Measurements from ENCODE around the gene ATG7.

Gene ATG7

DNA sequence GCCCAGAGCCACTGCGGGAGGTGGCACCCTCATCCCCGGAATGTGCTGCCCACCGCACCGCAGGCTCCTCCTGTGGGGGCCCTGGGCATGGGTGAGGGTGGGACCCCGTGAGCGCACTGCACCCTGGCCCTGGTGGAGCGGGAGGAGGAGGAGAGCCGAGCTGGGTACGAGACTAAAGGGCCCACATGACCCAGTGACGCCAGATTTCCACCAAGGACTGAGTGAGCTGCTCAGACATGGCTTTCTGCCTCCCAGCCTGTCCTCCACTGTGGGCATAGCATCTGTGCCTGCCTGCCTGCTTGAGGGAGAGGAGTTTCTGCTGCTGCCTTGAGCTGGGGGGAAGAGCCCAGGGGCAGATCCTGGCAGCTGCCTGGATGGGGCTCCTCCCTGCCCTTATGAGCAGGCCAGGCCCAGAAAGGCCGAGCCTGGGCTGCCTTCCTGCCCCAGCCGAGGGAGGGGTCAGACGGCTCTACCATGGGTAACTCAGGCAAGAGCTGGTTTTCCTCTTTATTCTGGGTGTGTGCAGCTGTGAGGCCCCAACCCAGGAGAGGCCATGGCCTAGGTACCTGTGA is 283.1 kb downstream of the ATG7 start:
- no peak for TF ChIP-seq ZFP30 (CRISPR knock-in tag; IDR thresholded peaks at IDR 0.05)
- no peak for TF ChIP-seq ZFP3 (CRISPR knock-in tag; IDR thresholded peaks at IDR 0.05)
- no peak for TF ChIP-seq ISL1 (CRISPR knock-in tag; IDR thresholded peaks at IDR 0.05)
- TF ChIP-seq SNAI2 (CRISPR knock-in tag; IDR thresholded peaks at IDR 0.05), result no peak
- no peak for TF ChIP-seq ARNTL (CRISPR knock-in tag; IDR thresholded peaks at IDR 0.05; ENCODE audit: borderline replicate concordance, low read depth)
- TF ChIP-seq RARB (CRISPR knock-in tag; IDR thresholded peaks at IDR 0.05), result no peak
- TF ChIP-seq, protein P1, sequence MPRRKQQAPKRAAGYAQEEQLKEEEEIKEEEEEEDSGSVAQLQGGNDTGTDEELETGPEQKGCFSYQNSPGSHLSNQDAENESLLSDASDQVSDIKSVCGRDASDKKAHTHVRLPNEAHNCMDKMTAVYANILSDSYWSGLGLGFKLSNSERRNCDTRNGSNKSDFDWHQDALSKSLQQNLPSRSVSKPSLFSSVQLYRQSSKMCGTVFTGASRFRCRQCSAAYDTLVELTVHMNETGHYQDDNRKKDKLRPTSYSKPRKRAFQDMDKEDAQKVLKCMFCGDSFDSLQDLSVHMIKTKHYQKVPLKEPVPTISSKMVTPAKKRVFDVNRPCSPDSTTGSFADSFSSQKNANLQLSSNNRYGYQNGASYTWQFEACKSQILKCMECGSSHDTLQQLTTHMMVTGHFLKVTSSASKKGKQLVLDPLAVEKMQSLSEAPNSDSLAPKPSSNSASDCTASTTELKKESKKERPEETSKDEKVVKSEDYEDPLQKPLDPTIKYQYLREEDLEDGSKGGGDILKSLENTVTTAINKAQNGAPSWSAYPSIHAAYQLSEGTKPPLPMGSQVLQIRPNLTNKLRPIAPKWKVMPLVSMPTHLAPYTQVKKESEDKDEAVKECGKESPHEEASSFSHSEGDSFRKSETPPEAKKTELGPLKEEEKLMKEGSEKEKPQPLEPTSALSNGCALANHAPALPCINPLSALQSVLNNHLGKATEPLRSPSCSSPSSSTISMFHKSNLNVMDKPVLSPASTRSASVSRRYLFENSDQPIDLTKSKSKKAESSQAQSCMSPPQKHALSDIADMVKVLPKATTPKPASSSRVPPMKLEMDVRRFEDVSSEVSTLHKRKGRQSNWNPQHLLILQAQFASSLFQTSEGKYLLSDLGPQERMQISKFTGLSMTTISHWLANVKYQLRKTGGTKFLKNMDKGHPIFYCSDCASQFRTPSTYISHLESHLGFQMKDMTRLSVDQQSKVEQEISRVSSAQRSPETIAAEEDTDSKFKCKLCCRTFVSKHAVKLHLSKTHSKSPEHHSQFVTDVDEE (CRISPR knock-in tag; IDR thresholded peaks at IDR 0.05), result no peak
- TF ChIP-seq TOX (CRISPR knock-in tag; IDR thresholded peaks at IDR 0.05; ENCODE audit: borderline replicate concordance), result no peak
- TF ChIP-seq, protein P2, sequence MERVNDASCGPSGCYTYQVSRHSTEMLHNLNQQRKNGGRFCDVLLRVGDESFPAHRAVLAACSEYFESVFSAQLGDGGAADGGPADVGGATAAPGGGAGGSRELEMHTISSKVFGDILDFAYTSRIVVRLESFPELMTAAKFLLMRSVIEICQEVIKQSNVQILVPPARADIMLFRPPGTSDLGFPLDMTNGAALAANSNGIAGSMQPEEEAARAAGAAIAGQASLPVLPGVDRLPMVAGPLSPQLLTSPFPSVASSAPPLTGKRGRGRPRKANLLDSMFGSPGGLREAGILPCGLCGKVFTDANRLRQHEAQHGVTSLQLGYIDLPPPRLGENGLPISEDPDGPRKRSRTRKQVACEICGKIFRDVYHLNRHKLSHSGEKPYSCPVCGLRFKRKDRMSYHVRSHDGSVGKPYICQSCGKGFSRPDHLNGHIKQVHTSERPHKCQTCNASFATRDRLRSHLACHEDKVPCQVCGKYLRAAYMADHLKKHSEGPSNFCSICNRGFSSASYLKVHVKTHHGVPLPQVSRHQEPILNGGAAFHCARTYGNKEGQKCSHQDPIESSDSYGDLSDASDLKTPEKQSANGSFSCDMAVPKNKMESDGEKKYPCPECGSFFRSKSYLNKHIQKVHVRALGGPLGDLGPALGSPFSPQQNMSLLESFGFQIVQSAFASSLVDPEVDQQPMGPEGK (CRISPR knock-in tag; IDR thresholded peaks at IDR 0.05; ENCODE audit: borderline replicate concordance), result no peak
- TF ChIP-seq CSDC2 (CRISPR knock-in tag; IDR thresholded peaks at IDR 0.05), result no peak
- no peak for TF ChIP-seq PPARA (CRISPR knock-in tag; IDR thresholded peaks at IDR 0.05; ENCODE audit: borderline replicate concordance)
- no peak for TF ChIP-seq BACH2 (CRISPR knock-in tag; IDR thresholded peaks at IDR 0.05; ENCODE audit: borderline replicate concordance)
- TF ChIP-seq ZNF70 (CRISPR knock-in tag; IDR thresholded peaks at IDR 0.05), result no peak
- TF ChIP-seq ZC3H10 (CRISPR knock-in tag; IDR thresholded peaks at IDR 0.05), result no peak
- TF ChIP-seq, protein P3, sequence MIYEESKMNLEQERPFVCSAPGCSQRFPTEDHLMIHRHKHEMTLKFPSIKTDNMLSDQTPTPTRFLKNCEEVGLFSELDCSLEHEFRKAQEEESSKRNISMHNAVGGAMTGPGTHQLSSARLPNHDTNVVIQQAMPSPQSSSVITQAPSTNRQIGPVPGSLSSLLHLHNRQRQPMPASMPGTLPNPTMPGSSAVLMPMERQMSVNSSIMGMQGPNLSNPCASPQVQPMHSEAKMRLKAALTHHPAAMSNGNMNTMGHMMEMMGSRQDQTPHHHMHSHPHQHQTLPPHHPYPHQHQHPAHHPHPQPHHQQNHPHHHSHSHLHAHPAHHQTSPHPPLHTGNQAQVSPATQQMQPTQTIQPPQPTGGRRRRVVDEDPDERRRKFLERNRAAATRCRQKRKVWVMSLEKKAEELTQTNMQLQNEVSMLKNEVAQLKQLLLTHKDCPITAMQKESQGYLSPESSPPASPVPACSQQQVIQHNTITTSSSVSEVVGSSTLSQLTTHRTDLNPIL (CRISPR knock-in tag; IDR thresholded peaks at IDR 0.05; ENCODE audit: low read depth), result no peak
- no peak for TF ChIP-seq ZNF565 (CRISPR knock-in tag; conservative IDR thresholded peaks at IDR 0.05; ENCODE audit: low read depth)
- TF ChIP-seq TCF4 (CRISPR knock-in tag; IDR thresholded peaks at IDR 0.05; ENCODE audit: borderline replicate concordance), result no peak
- TF ChIP-seq ZNF8 (CRISPR knock-in tag; IDR thresholded peaks at IDR 0.05), result no peak
- TF ChIP-seq, protein P4, sequence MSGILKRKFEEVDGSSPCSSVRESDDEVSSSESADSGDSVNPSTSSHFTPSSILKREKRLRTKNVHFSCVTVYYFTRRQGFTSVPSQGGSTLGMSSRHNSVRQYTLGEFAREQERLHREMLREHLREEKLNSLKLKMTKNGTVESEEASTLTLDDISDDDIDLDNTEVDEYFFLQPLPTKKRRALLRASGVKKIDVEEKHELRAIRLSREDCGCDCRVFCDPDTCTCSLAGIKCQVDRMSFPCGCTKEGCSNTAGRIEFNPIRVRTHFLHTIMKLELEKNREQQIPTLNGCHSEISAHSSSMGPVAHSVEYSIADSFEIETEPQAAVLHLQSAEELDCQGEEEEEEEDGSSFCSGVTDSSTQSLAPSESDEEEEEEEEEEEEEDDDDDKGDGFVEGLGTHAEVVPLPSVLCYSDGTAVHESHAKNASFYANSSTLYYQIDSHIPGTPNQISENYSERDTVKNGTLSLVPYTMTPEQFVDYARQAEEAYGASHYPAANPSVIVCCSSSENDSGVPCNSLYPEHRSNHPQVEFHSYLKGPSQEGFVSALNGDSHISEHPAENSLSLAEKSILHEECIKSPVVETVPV (CRISPR knock-in tag; IDR thresholded peaks at IDR 0.05), result no peak
- TF ChIP-seq OSR1 (CRISPR knock-in tag; IDR thresholded peaks at IDR 0.05), result no peak
- no peak for ATAC-seq

DNA sequence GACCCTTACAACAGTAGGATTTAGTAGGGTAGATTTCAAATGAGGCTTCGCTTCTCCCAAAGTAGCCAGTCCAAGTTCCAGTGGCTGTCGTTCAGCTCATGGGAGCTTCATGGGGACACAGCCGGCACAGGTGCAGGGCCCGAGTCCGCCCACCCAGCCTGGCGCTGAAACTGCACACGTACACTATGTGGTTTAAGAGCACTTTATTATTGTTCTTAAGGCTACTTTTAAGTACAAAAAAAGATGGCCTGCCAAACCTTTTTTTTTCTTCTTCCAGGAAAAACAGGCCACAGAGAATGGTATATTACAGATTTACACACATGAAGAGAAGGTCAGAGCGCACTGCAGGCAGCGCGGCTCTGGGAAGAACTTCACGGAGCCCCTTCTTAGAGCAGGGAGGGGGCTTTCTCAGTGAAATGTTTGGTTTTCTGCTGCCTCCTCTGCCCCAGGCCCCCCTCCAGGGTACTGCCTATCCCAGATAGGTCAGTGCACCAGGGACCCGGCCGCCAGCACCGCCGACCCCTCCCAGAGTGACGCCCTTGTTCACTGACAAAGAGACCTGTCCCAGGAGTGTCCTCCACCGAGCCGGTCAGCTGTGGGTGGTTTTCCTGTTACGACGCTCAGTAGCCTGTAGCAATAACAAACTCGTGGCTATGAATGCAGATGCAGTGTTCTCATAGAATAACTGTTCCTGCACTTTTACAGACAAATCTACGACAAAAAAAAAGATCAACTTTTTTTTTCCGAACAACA is 283.9 kb downstream of the ATG7 start:
- no peak for TF ChIP-seq ARNTL (CRISPR knock-in tag; IDR thresholded peaks at IDR 0.05; ENCODE audit: borderline replicate concordance, low read depth)
- TF ChIP-seq, protein P5, sequence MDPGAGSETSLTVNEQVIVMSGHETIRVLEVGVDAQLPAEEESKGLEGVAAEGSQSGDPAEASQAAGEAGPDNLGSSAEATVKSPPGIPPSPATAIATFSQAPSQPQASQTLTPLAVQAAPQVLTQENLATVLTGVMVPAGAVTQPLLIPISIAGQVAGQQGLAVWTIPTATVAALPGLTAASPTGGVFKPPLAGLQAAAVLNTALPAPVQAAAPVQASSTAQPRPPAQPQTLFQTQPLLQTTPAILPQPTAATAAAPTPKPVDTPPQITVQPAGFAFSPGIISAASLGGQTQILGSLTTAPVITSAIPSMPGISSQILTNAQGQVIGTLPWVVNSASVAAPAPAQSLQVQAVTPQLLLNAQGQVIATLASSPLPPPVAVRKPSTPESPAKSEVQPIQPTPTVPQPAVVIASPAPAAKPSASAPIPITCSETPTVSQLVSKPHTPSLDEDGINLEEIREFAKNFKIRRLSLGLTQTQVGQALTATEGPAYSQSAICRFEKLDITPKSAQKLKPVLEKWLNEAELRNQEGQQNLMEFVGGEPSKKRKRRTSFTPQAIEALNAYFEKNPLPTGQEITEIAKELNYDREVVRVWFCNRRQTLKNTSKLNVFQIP (CRISPR knock-in tag; IDR thresholded peaks at IDR 0.05; ENCODE audit: borderline replicate concordance, low read depth), result no peak
- TF ChIP-seq, protein P4 (CRISPR knock-in tag; IDR thresholded peaks at IDR 0.05), result no peak
- no peak for ATAC-seq
